ENCODE results near the gene DNAAF2. TPM values are rescaled to one million over a fixed set of nuclear protein-coding genes. Genes with fewer than 3 reads are reported as not detected.
A peak's percentile ranks its signal among the peaks of the same experiment; 100 is the strongest.

Gene DNAAF2
- total and polyA plus RNA-seq, 2 of the 13 experiments (the other 11 are each of a cell fraction or from before 2014, with no cell fraction given) = 6.1 to 13.6 TPM

DNA sequence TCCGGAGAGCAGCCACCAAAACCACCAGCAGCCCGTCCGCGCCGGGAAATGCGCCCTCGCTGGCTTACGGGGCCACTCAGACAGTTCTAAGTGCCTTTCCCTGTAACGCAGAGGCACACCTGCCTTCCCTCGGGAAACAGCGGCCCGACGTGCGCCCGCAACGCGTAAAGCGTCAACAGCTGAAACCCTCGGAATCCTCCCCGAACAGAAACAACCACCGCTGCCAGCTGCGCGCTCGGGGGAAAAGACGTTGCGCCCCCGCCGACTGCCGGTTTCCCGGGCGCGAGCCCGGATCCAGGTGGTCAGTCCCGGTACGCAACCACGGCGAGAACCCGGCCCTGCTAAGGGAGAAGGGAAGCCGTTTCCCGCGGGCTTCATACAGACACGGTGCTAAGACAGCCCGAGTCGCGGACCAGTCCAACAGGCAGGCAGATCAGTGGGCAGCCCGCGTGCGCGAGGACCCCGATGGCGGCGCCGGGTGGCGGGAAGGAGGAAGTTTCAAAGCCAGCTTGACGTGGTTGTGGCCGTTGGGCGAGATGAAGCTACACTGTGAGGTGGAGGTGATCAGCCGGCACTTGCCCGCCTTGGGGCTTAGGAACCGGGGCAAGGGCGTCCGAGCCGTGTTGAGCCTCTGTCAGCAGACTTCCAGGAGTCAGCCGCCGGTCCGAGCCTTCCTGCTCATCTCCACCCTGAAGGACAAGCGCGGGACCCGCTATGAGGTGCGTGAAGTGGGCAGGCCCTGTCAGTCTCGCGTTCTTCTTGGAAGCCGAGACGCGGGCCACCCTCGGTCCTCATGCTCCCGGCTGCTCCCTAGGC lies 36.4 kb downstream of the DNAAF2 start, which contains the start of gene LRR1 (continued):
- TF ChIP-seq SMARCC2 (IDR thresholded peaks at IDR 0.05) = no peak
- TF ChIP-seq NR2F1 (CRISPR knock-in tag; IDR thresholded peaks at IDR 0.05) = no peak
- TF ChIP-seq PCBP2 (optimal IDR thresholded peaks at IDR 0.05; ENCODE audit: low read depth, low read length, poor library complexity, severe bottlenecking) = no peak
- no peak for TF ChIP-seq ZBTB49 (CRISPR knock-in tag; IDR thresholded peaks at IDR 0.05; ENCODE audit: borderline replicate concordance)
- TF ChIP-seq, protein P1, sequence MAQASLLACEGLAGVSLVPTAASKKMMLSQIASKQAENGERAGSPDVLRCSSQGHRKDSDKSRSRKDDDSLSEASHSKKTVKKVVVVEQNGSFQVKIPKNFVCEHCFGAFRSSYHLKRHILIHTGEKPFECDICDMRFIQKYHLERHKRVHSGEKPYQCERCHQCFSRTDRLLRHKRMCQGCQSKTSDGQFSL (CRISPR knock-in tag; IDR thresholded peaks at IDR 0.05) = no peak
- TF ChIP-seq BRD4 (CRISPR knock-in tag; IDR thresholded peaks at IDR 0.05) = peak; percentile 79
- TF ChIP-seq ZNF841 (CRISPR knock-in tag; IDR thresholded peaks at IDR 0.05; ENCODE audit: borderline replicate concordance) = peak; percentile 60; the same call in 1 of the 2 replicates
- no peak for TF ChIP-seq PAF1 (CRISPR knock-in tag; IDR thresholded peaks at IDR 0.05)
- TF ChIP-seq KDM2A (CRISPR knock-in tag; IDR thresholded peaks at IDR 0.05; ENCODE audit: borderline replicate concordance, low read depth) = peak; percentile 95
- TF ChIP-seq, protein P2, sequence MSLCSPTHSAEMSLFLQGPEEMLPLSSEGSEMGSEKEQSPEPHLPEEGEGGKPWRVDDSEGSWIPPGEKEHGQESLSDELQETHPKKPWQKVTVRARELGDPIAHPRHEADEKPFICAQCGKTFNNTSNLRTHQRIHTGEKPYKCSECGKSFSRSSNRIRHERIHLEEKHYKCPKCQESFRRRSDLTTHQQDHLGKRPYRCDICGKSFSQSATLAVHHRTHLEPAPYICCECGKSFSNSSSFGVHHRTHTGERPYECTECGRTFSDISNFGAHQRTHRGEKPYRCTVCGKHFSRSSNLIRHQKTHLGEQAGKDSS (CRISPR knock-in tag; IDR thresholded peaks at IDR 0.05; ENCODE audit: borderline replicate concordance, low read depth) = peak; percentile 65; the same call in 1 of the 2 replicates
- TF ChIP-seq, protein P3, sequence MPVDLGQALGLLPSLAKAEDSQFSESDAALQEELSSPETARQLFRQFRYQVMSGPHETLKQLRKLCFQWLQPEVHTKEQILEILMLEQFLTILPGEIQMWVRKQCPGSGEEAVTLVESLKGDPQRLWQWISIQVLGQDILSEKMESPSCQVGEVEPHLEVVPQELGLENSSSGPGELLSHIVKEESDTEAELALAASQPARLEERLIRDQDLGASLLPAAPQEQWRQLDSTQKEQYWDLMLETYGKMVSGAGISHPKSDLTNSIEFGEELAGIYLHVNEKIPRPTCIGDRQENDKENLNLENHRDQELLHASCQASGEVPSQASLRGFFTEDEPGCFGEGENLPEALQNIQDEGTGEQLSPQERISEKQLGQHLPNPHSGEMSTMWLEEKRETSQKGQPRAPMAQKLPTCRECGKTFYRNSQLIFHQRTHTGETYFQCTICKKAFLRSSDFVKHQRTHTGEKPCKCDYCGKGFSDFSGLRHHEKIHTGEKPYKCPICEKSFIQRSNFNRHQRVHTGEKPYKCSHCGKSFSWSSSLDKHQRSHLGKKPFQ (CRISPR knock-in tag; IDR thresholded peaks at IDR 0.05; ENCODE audit: insufficient replicate concordance) = peak; percentile 34
- no peak for TF ChIP-seq MAFF (IDR thresholded peaks at IDR 0.05; ENCODE audit: low read depth, low read length)
- no peak for TF ChIP-seq ZEB1 (IDR thresholded peaks at IDR 0.05; ENCODE audit: insufficient replicate concordance, low read depth)
- TF ChIP-seq REL (CRISPR knock-in tag; conservative IDR thresholded peaks at IDR 0.05) = peak; percentile 78; the same call in 1 of the 2 replicates
- TF ChIP-seq, protein P4, sequence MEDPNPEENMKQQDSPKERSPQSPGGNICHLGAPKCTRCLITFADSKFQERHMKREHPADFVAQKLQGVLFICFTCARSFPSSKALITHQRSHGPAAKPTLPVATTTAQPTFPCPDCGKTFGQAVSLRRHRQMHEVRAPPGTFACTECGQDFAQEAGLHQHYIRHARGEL (CRISPR knock-in tag; IDR thresholded peaks at IDR 0.05) = peak; percentile 36; the same call in 1 of the 2 replicates
- TF ChIP-seq BRCA1 (CRISPR knock-in tag; IDR thresholded peaks at IDR 0.05) = no peak
- no peak for TF ChIP-seq ATM (IDR thresholded peaks at IDR 0.05; ENCODE audit: borderline replicate concordance)
- TF ChIP-seq FOSL2 (CRISPR knock-in tag; IDR thresholded peaks at IDR 0.05) = peak; percentile 11; the same call in 1 of the 2 replicates
